Hindlimb muscle (tissue), 1 donor: ENCODE measurements around the gene STK11. TPM values are rescaled to one million over a fixed set of nuclear protein-coding genes. Genes with fewer than 3 reads are reported as not detected.
"Not testable (repeated sequence)": the region's sequence is repeated elsewhere in the genome, so short reads cannot be mapped to it uniquely, and the experiment has no call there.

Experiments used
- DNase-seq: peaks from one replicate; pipeline ENCODE4 v3.0.0-alpha.2; 2013
- polyA plus RNA-seq: library from polyadenylated mRNA; unstranded; fragments of 120-200 nt; gene quantifications from one replicate; pipeline ENCODE4 v1.2.1, GENCODE V29; 2013; ENCODE audit not compliant: insufficient read length

The STK11 gene
- polyA plus RNA-seq, 1 donor, result 61.0 TPM

GRCh38 chr19:1238369-1239303 is 33.1 kb downstream of the STK11 start:
- DNase-seq, result no peak

GRCh38 chr19:1239420-1239795 is 33.8 kb downstream of the STK11 start:
- DNase-seq, result no peak

GRCh38 chr19:1239796-1240737 is 34.5 kb downstream of the STK11 start:
- peak; percentile 94 for DNase-seq

- no peak for DNase-seq
Observed at GRCh38 chr19:1240925-1241324, 35.3 kb downstream of the STK11 start.

- peak; percentile 97 for DNase-seq
Observed at GRCh38 chr19:1241417-1242095, 36.0 kb downstream of the STK11 start, which contains the start of gene ATP5F1D. ATP5F1D (plus strand) TSS chr19:1241751; CDS start chr19:1241851, 100 bp downstream.

- peak; percentile 83 for DNase-seq
Observed at GRCh38 chr19:1243768-1244692, 38.5 kb downstream of the STK11 start.

- DNase-seq, result peak; percentile 22
Observed at GRCh38 chr19:1244693-1245451, 39.3 kb downstream of the STK11 start.

- peak; percentile 34 for DNase-seq
Observed at GRCh38 chr19:1245494-1246264, 40.1 kb downstream of the STK11 start.

- not testable (repeated sequence) for DNase-seq
Observed at GRCh38 chr19:1246265-1247087, 40.9 kb downstream of the STK11 start.

GRCh38 chr19:1247748-1248138 is 42.2 kb downstream of the STK11 start:
- DNase-seq, result no peak

GRCh38 chr19:1248139-1248785 is 42.7 kb downstream of the STK11 start, which contains the start of gene MIDN:
MIDN (plus strand) TSS chr19:1248583; CDS start chr19:1250297, 1,714 bp downstream.
- DNase-seq, result peak; percentile 86

GRCh38 chr19:1248786-1249297 is 43.3 kb downstream of the STK11 start:
- DNase-seq, result peak; percentile 88

GRCh38 chr19:1249298-1249989 is 43.9 kb downstream of the STK11 start:
- DNase-seq, result peak; percentile 97

- no peak for DNase-seq
Observed at GRCh38 chr19:1249990-1250436, 44.4 kb downstream of the STK11 start.

- peak; percentile 63 for DNase-seq
Observed at GRCh38 chr19:1250437-1251260, 45.1 kb downstream of the STK11 start.
